ENCODE data around the gene RTP4. TPM values are rescaled to one million over a fixed set of nuclear protein-coding genes. Genes with fewer than 3 reads are reported as not detected.

The RTP4 gene
- total and polyA plus RNA-seq, 10 of the 15 experiments (the other 5 are each of a cell fraction or from before 2014, with no cell fraction given) = 2.2 to 6.5 (median 3.9) TPM

DNA sequence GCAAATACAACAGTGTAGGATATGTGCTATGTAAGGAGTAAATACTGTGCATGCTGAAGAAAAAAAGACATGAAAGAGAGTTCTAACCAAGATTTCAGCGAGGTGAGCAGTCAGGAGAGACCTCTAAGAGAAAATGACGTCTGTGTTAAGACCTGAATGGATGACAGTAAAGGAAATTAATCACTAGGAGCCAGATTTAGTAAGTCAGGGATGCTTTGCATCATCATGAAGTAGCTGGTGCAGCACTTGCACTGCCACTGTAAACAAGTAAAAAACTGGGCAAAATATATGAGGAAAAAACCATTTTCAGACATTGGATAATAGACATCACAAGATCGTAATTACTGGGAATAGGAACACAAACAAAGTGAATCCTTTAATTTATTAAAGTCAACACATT is 32.6 kb downstream of the RTP4 start:
- Histone ChIP-seq H3K9me3 (replicated peaks; ENCODE audit: control insufficient read depth, insufficient read depth, low read length) (no peaks in the 10 kb centered on the region), H3K27ac (ENCODE audit: control insufficient read depth, insufficient read depth) (no peak overlapping the region), H3K4me2 (ENCODE audit: control insufficient read depth, insufficient read depth) (no peak overlapping the region), H3K27me3 (replicated peaks in 1 of 2; ENCODE audit: control insufficient read depth in 2 of 2, insufficient read depth in 2 of 2, low read length in 1 of 2) (peaks cover 0 to 5% of the 10 kb centered on the region in 2 experiments; a peak in 1 of 4 replicates), H2AFZ (ENCODE audit: control insufficient read depth, low read depth, low read length) (no peak overlapping the region), H3K79me2 (ENCODE audit: control insufficient read depth, insufficient read depth, low read length) (no peaks in the 10 kb centered on the region), H4K20me1 (ENCODE audit: control insufficient read depth, insufficient read depth) (no peaks in the 10 kb centered on the region), H3K36me3 (ENCODE audit: control insufficient read depth in 2 of 2, insufficient read depth in 2 of 2, low read length in 1 of 2) (no peaks in the 10 kb centered on the region), H3K9ac (ENCODE audit: control insufficient read depth, insufficient read depth, low read length) (no peak overlapping the region), H3K4me1 (ENCODE audit: control insufficient read depth, insufficient read depth, low read length) (no peaks in the 10 kb centered on the region), H3K4me3 (no peak overlapping the region)
- no TSS peak for BruUV-seq (replicated peaks)
- no peak for FAIRE-seq
- TF ChIP-seq TCF7 (IDR thresholded peaks at IDR 0.05; ENCODE audit: borderline replicate concordance) (no peak), KDM1A (IDR thresholded peaks at IDR 0.05; ENCODE audit: borderline replicate concordance) (no peak), CREM (IDR thresholded peaks at IDR 0.05; ENCODE audit: low read depth) (no peak), WRNIP1 (IDR thresholded peaks at IDR 0.05; ENCODE audit: borderline replicate concordance, low read depth, low read length) (no peak), SMARCA5 (IDR thresholded peaks at IDR 0.05) (no peak), JUND (IDR thresholded peaks at IDR 0.05; ENCODE audit: low read depth, low read length) (no peak), ZNF384 (IDR thresholded peaks at IDR 0.05; ENCODE audit: borderline replicate concordance, low read depth, low read length) (no peak), YBX1 (IDR thresholded peaks at IDR 0.05) (no peak), BACH1 (IDR thresholded peaks at IDR 0.05; ENCODE audit: borderline replicate concordance) (no peak), ZBED1 (IDR thresholded peaks at IDR 0.05; ENCODE audit: borderline replicate concordance) (no peak), IKZF2 (IDR thresholded peaks at IDR 0.05) (no peak), SREBF2 (IDR thresholded peaks at IDR 0.05; ENCODE audit: low read length) (no peak), IRF4 (IDR thresholded peaks at IDR 0.05; ENCODE audit: low read depth, low read length) (no peak), FOS (IDR thresholded peaks at IDR 0.05; ENCODE audit: borderline replicate concordance, extremely low read depth, insufficient read length) (no peak)
- TF ChIP-seq, protein P1, sequence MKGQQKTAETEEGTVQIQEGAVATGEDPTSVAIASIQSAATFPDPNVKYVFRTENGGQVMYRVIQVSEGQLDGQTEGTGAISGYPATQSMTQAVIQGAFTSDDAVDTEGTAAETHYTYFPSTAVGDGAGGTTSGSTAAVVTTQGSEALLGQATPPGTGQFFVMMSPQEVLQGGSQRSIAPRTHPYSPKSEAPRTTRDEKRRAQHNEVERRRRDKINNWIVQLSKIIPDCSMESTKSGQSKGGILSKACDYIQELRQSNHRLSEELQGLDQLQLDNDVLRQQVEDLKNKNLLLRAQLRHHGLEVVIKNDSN (IDR thresholded peaks at IDR 0.05; ENCODE audit: borderline replicate concordance, extremely low read length, insufficient read depth, low read depth, low read length) = no peak
- 0% methylated on average over 3 of the region's 3 CpGs for WGBS (ENCODE audit: insufficient coverage, insufficient replicate concordance, low lambda C conversion rate, missing lambda C conversion rate)
- ChIA-PET POLR2A (no interaction called here), SMC1A (ENCODE audit: uncharacterized antibody, unreplicated experiment) (no interaction called here), RAD21 (ENCODE audit: unreplicated experiment) (no interaction called here), CTCF (interaction anchor here (1.1 kb wide), 1 partner anchor 183 kb away, joined by 3 read pairs; no protein-coding TSS in a partner anchor)
- intact Hi-C loops (cut with micrococcal nuclease; ENCODE audit: unreplicated experiment) = no loop called here
- no peak for DNase-seq (ENCODE audit: low read depth, low spot score)
- in situ Hi-C loops (cut with MboI) = no loop called here
- no peak for ATAC-seq
